ENCODE measurements around the gene ZG16. TPM values are rescaled to one million over a fixed set of nuclear protein-coding genes. Genes with fewer than 3 reads are reported as not detected.

The ZG16 gene
- total and polyA plus RNA-seq, 9 of the 15 experiments (the other 6 are each of a cell fraction or from before 2014, with no cell fraction given): 0.04 TPM; not detected in 8

- peaks cover 23% of the 10 kb centered on the region; the same call in 1 of the 2 replicates for H4K20me1 ChIP-seq (replicated peaks; ENCODE audit: control insufficient read depth, insufficient read depth, low read length)
- ChIA-PET POLR2A (interaction anchor here (0.5 to 2.7 kb wide), 5 partner anchors 10 to 165 kb away, joined by 3 to 8 read pairs (median 5); partner anchors contain the start of genes KIF22 and PAGR1), CTCF (ENCODE audit: low intra/inter-chr PET ratio) (no interaction called here)
- no peaks in the 10 kb centered on the region for H3K9me3 ChIP-seq (replicated peaks; ENCODE audit: control insufficient read depth, insufficient read depth, low read depth, low read length)
- H3K9ac ChIP-seq (ENCODE audit: insufficient read depth in 1 of 2, low read depth in 2 of 2, low read length in 2 of 2): peak within 1 kb of the TSS; percentile 92 to 100
- peak within 1 kb of the TSS; percentile 82; the same call in 1 of the 2 replicates for H2AFZ ChIP-seq (ENCODE audit: low read depth, low read length)
- peaks cover 38 to 52% of the 10 kb centered on the region in 2 experiments for H3K4me1 ChIP-seq (replicated peaks in 1 of 2; ENCODE audit: control insufficient read depth in 2 of 2, insufficient read depth in 2 of 2, low read length in 2 of 2)
- peak within 1 kb of the TSS; percentile 99 for H3K27ac ChIP-seq (ENCODE audit: extremely low read depth, low read depth, low read length)
- ATAC-seq (no peak), FAIRE-seq (no peak), DNase-seq (ENCODE audit: extremely low read depth in 1 of 4, low spot score in 3 of 4) (peak in 3 of 4 experiments; percentile 78 to 95 (median 81))
- H3K36me3 ChIP-seq (ENCODE audit: control insufficient read depth, insufficient read depth, low read length): peaks cover 71% of the 10 kb centered on the region
- in situ Hi-C loops (cut with MboI) (no loop called here), intact Hi-C loops (cut with micrococcal nuclease) (loop anchor here (2.0 kb wide), 1 partner anchor 43 kb away; no protein-coding TSS in a partner anchor)
- BruUV-seq (replicated peaks): no TSS peak
- no peaks in the 10 kb centered on the region for H3K9me1 ChIP-seq (ENCODE audit: control insufficient read depth, insufficient read depth, low read length)
- peaks cover 47% of the 10 kb centered on the region for H3K79me2 ChIP-seq (ENCODE audit: control insufficient read depth, insufficient read depth, low read length)
- H3K4me2 ChIP-seq (ENCODE audit: insufficient read depth, low read length): peak within 1 kb of the TSS; percentile 91
- no peaks in the 10 kb centered on the region for H3K27me3 ChIP-seq (ENCODE audit: control insufficient read depth in 2 of 2, insufficient read depth in 2 of 2, low read length in 2 of 2)
- H3K4me3 ChIP-seq: peak within 1 kb of the TSS; percentile 60
- no CpG with 5 or more reads among the region's 67 CpGs for WGBS (ENCODE audit: insufficient coverage, low coverage, missing lambda C conversion rate)
- peak in 1 of 3 experiments; percentile 69 for TF ChIP-seq YY1 (IDR thresholded peaks at IDR 0.05; ENCODE audit: borderline replicate concordance in 1 of 3, control insufficient read depth in 1 of 3, extremely low read depth in 1 of 3, insufficient read depth in 3 of 3, insufficient read length in 1 of 3, insufficient replicate concordance in 2 of 3, low read depth in 1 of 3, low read length in 2 of 3)
- no peak; a peak in 1 of 4 replicates for TF ChIP-seq ZNF639 (CRISPR knock-in tag; conservative IDR thresholded peaks at IDR 0.05 in 1 of 2, IDR thresholded peaks at IDR 0.05 in 1 of 2)
- no peak for TF ChIP-seq TEAD4 (IDR thresholded peaks at IDR 0.05; ENCODE audit: low read length)
- TF ChIP-seq TEAD4 (CRISPR knock-in tag; IDR thresholded peaks at IDR 0.05; ENCODE audit: borderline replicate concordance): no peak
- no peak for TF ChIP-seq SMARCC2 (IDR thresholded peaks at IDR 0.05; ENCODE audit: low read depth)
- TF ChIP-seq NBN (IDR thresholded peaks at IDR 0.05; ENCODE audit: low read depth): no peak
- TF ChIP-seq CBX2 (IDR thresholded peaks at IDR 0.05; ENCODE audit: insufficient read depth, low read length, poor library complexity, severe bottlenecking): no peak
- TF ChIP-seq CCNT2 (IDR thresholded peaks at IDR 0.05; ENCODE audit: borderline replicate concordance, extremely low read depth, insufficient read length, low read depth, low read length): peak; percentile 8
- no peak for TF ChIP-seq CTBP1 (IDR thresholded peaks at IDR 0.05; ENCODE audit: borderline replicate concordance)
- peak; percentile 89 for TF ChIP-seq VEZF1 (CRISPR knock-in tag; IDR thresholded peaks at IDR 0.05)
- TF ChIP-seq CXXC5 (CRISPR knock-in tag; IDR thresholded peaks at IDR 0.05): no peak
- no peak for TF ChIP-seq TBP (optimal IDR thresholded peaks at IDR 0.05; ENCODE audit: low read depth, low read length)
- TF ChIP-seq SMARCA5 (IDR thresholded peaks at IDR 0.05): no peak
These were observed 28.1 kb downstream of the ZG16 start, which contains the start of gene MAZ for GRCh38 chr16:29806099-29806579. Gene MAZ (plus strand): TSS chr16:29806529. CDS start chr16:29806702, 173 bp downstream.
